A549 (cell line): ENCODE data around the gene PCNT. TPM values are rescaled to one million over a fixed set of nuclear protein-coding genes. Genes with fewer than 3 reads are reported as not detected.
A peak's percentile ranks its signal among the peaks of the same experiment; 100 is the strongest.

Source experiments
- ATAC-seq, 2 experiments: fragments of 200-7000 bp in 1 of 2; fragments of >200 bp in 1 of 2; cut with Nextera tagmentation in 1 of 2; cut with Tn5 transposase in 1 of 2; 3 replicates each; pipeline versions ENCODE4 v1.8.0 to v1.9.1; 2018 to 2020; ENCODE audit warnings: mild to moderate bottlenecking in 1 of 2, moderate library complexity in 1 of 2
- CTCF ChIA-PET: fragments of 300-600 bp; sonication (Branson Sonifier 250); formaldehyde crosslinking; extraction: SDS; loops from one replicate; lab custom pipeline; 2021; ENCODE audit warnings: antibody characterized with exemption, inconsistent platforms; lab: Yijun Ruan, JAX
- POLR2A ChIA-PET: fragments of 350-600 bp; formaldehyde crosslinking; extraction: SDS; loops from one replicate; lab custom pipeline; 2021; ENCODE audit warnings: antibody characterized with exemption, inconsistent platforms; lab: Yijun Ruan, JAX
- DNase-seq, 2 experiments: peaks; one replicate each; pipeline versions ENCODE4 v3.0.0 to v3.0.0-alpha.2; 2011 to 2016; ENCODE audit warnings: low read depth in 1 of 2, low spot score in 1 of 2
- FAIRE-seq: peaks from 2 replicates; lab custom pipeline; 2011; peaks lifted over from hg19 to GRCh38; lab: Jason Lieb, UNC
- H3K27ac ChIP-seq, 2 experiments: fragments of >200 bp; sonication (Bioruptor Twin); formaldehyde crosslinking; 3 replicates each; pipeline ENCODE4 v1.5.1; 2016 to 2017
- H3K4me1 ChIP-seq: fragments of >200 bp; sonication (Bioruptor Twin); formaldehyde crosslinking; 3 replicates; pipeline ENCODE4 v1.6.1; 2016
- H3K4me2 ChIP-seq: fragments of >200 bp; sonication (Bioruptor Twin); formaldehyde crosslinking; 3 replicates; pipeline ENCODE4 v1.6.1; 2016
- H3K4me3 ChIP-seq: fragments of >200 bp; sonication (Bioruptor Twin); formaldehyde crosslinking; 3 replicates; pipeline ENCODE4 v1.5.1; 2016
- H3K9me3 ChIP-seq: fragments of >200 bp; sonication (Bioruptor Twin); formaldehyde crosslinking; 3 replicates; pipeline ENCODE4 v1.6.1; 2016
- BCL3 ChIP-seq: fragments of >200 bp; sonication (Bioruptor Twin); formaldehyde crosslinking; IDR thresholded peaks from 3 replicates; pipeline ENCODE4 v1.6.1; 2016
- CEBPB ChIP-seq, 2 experiments: fragments of >200 bp in 1 of 2; sonication (Bioruptor Twin) in 1 of 2; formaldehyde crosslinking in 1 of 2; IDR thresholded peaks; 2 replicates each; pipeline ENCODE4 v1.6.1; 2012 to 2016
- EHF ChIP-seq: fragments of 250-450 bp; sonication (Bioruptor Pico); IDR thresholded peaks from 2 replicates; pipeline ENCODE4 v1.5.0; 2020; ENCODE audit warnings: mild to moderate bottlenecking
- EHMT2 ChIP-seq: fragments of 200-600 bp; sonication (generic); IDR thresholded peaks from 2 replicates; pipeline ENCODE4 v1.6.1; 2016; ENCODE audit warnings: antibody characterized with exemption, low read depth, mild to moderate bottlenecking, moderate library complexity
- EP300 ChIP-seq, 2 experiments: fragments of >200 bp; sonication (Bioruptor Twin); formaldehyde crosslinking; IDR thresholded peaks; 2 replicates in 1 of 2; 3 replicates in 1 of 2; pipeline ENCODE4 v1.6.1; 2016 to 2017
- FOSB ChIP-seq: fragments of 250-450 bp; sonication (Bioruptor Pico); IDR thresholded peaks from 2 replicates; pipeline ENCODE4 v1.5.0; 2020; ENCODE audit warnings: mild to moderate bottlenecking, moderate library complexity
- HDAC2 ChIP-seq: fragments of 200-600 bp; sonication (generic); IDR thresholded peaks from 2 replicates; pipeline ENCODE4 v1.6.1; 2016
- HES2 ChIP-seq: fragments of >200 bp; sonication (Bioruptor Twin); formaldehyde crosslinking; IDR thresholded peaks from 2 replicates; pipeline ENCODE4 v1.6.1; 2016
- HEYL ChIP-seq: fragments of 250-450 bp; sonication (Bioruptor Pico); IDR thresholded peaks from 2 replicates; pipeline ENCODE4 v1.8.0; 2021; ENCODE audit warnings: mild to moderate bottlenecking, moderate library complexity
- HMGXB4 ChIP-seq: fragments of 250-450 bp; sonication (Bioruptor Pico); IDR thresholded peaks from 2 replicates; pipeline ENCODE4 v1.5.0; 2021; ENCODE audit warnings: mild to moderate bottlenecking, moderate library complexity, borderline replicate concordance
- HOXB13 ChIP-seq: fragments of 250-450 bp; sonication (Bioruptor Pico); IDR thresholded peaks from 2 replicates; pipeline ENCODE4 v1.5.0; 2020; ENCODE audit warnings: low read depth, mild to moderate bottlenecking, moderate library complexity
- KDM5A ChIP-seq: fragments of 200-600 bp; sonication (generic); IDR thresholded peaks from 2 replicates; pipeline ENCODE4 v1.6.1; 2016; ENCODE audit warnings: antibody characterized with exemption, mild to moderate bottlenecking
- MAFK ChIP-seq: fragments of 450-650 bp; IDR thresholded peaks from 2 replicates; pipeline ENCODE4 v1.6.1; 2014; ENCODE audit not compliant: partially characterized antibody
- NPAS2 ChIP-seq: fragments of 250-450 bp; sonication (Bioruptor Pico); IDR thresholded peaks from 2 replicates; pipeline ENCODE4 v1.8.0; 2022; ENCODE audit warnings: mild to moderate bottlenecking, moderate library complexity, borderline replicate concordance
- PBX3 ChIP-seq: IDR thresholded peaks from 2 replicates; pipeline ENCODE4 v1.6.1; 2012
- PHF8 ChIP-seq: fragments of 200-600 bp; sonication (generic); IDR thresholded peaks from 2 replicates; pipeline ENCODE4 v1.6.1; 2016; ENCODE audit warnings: low read depth, mild to moderate bottlenecking, antibody characterized with exemption, moderate library complexity, borderline replicate concordance
- POLR2A ChIP-seq: IDR thresholded peaks from 2 replicates; pipeline ENCODE4 v1.6.1; 2012; ENCODE audit warnings: mild to moderate bottlenecking, low read length
- RAD21 ChIP-seq, 2 experiments: fragments of >200 bp in 1 of 2; sonication (Bioruptor Twin) in 1 of 2; formaldehyde crosslinking in 1 of 2; IDR thresholded peaks in 1 of 2; conservative IDR thresholded peaks in 1 of 2; 2 replicates in 1 of 2; 3 replicates in 1 of 2; pipeline ENCODE4 v1.6.1; 2012 to 2018; ENCODE audit warnings: inconsistent platforms in 1 of 2
- RARB ChIP-seq: fragments of 250-450 bp; sonication (Bioruptor Pico); IDR thresholded peaks from 2 replicates; pipeline ENCODE4 v1.8.0; 2021; ENCODE audit warnings: mild to moderate bottlenecking, moderate library complexity
- RCOR1 ChIP-seq: fragments of 150-350 bp; IDR thresholded peaks from 2 replicates; pipeline ENCODE4 v1.6.1; 2014; ENCODE audit warnings: antibody characterized with exemption, low read length, low read depth
- REST ChIP-seq: fragments of 200-600 bp; sonication (generic); IDR thresholded peaks from 2 replicates; pipeline ENCODE4 v1.6.1; 2016; ENCODE audit warnings: antibody characterized with exemption, mild to moderate bottlenecking, moderate library complexity
- USF2 ChIP-seq: fragments of 450-650 bp; IDR thresholded peaks from 2 replicates; pipeline ENCODE4 v1.6.1; 2014; ENCODE audit warnings: antibody characterized with exemption
- ZFP36 ChIP-seq: fragments of 450-650 bp; IDR thresholded peaks from 2 replicates; pipeline ENCODE4 v1.6.1; 2014; ENCODE audit warnings: borderline replicate concordance; ENCODE audit not compliant: partially characterized antibody
- ZSCAN20 ChIP-seq: fragments of 250-450 bp; sonication (Bioruptor Pico); IDR thresholded peaks from 2 replicates; pipeline ENCODE4 v1.8.0; 2022; ENCODE audit warnings: mild to moderate bottlenecking, moderate library complexity
- WGBS: methylation state at CpG from one replicate; pipeline ENCODE4 v1.1.6; 2017; ENCODE audit errors: missing lambda C conversion rate; 5-methylcytosine and 5-hydroxymethylcytosine counted together
- polyA plus RNA-seq, 4 experiments: library from polyadenylated mRNA; depleted of rRNA in 3 of 4; stranded (reverse); fragments of >200 nt; fragmentation: RNase III in 1 of 4; extraction: RNeasy Plus Mini Kit Qiagen cat#74134 plus additional on column Dnase treatment in 1 of 4; gene quantifications; 2 replicates in 3 of 4; 3 replicates in 1 of 4; pipeline ENCODE4 v1.2.3, GENCODE V29; 2011 to 2017

Gene PCNT
- polyA plus RNA-seq, 2 of the 4 experiments (the other 2 are of a cell fraction), result 11.1 to 14.6 TPM

- TF ChIP-seq REST (no peak), HDAC2 (no peak; the same call in 1 of the 2 replicates), PHF8 (peak; percentile 37; the same call in 1 of the 2 replicates), RCOR1 (no peak), HEYL (CRISPR knock-in tag) (no peak), FOSB (CRISPR knock-in tag) (no peak), RARB (CRISPR knock-in tag) (no peak), EHF (CRISPR knock-in tag) (no peak), HMGXB4 (no peak), ZFP36 (no peak), MAFK (no peak), HES2 (no peak), KDM5A (peak; percentile 55; the same call in 1 of the 2 replicates), NPAS2 (CRISPR knock-in tag) (no peak), EHMT2 (no peak), EP300 (IDR thresholded peaks at IDR 0.05) (no peak), BCL3 (no peak), RAD21 (conservative IDR thresholded peaks at IDR 0.05 in 1 of 2, IDR thresholded peaks at IDR 0.05 in 1 of 2) (no peak), USF2 (no peak), CEBPB (IDR thresholded peaks at IDR 0.05) (no peak)
Measured at GRCh38 chr21:46458315-46459023, 134.5 kb downstream of the PCNT start, which contains the start of gene DIP2A (continued).

- Histone ChIP-seq H3K9me3 (no peaks in the 10 kb centered on the region), H3K4me1 (peaks cover 12% of the 10 kb centered on the region), H3K4me2 (peak overlapping the region; percentile 96), H3K27ac (peak overlapping the region; percentile 88 to 97)
- DNase-seq (no peak), FAIRE-seq (no peak)
- CTCF ChIA-PET, result no interaction called here
- POLR2A ChIA-PET, result interaction anchor here (0.6 to 1.4 kb wide), 2 partner anchors 177 to 195 kb away, joined by 3 to 4 read pairs; partner anchors contain the start of gene PRMT2
- WGBS, result no CpG with 5 or more reads among the region's 36 CpGs
- TF ChIP-seq PHF8 (peak; percentile 38; the same call in 1 of the 2 replicates), ZSCAN20 (CRISPR knock-in tag) (no peak), MAFK (no peak), PBX3 (no peak), HOXB13 (CRISPR knock-in tag) (no peak), POLR2A (0 out of 2 replicates have a peak, but pooled peaks have one; percentile 65)
- TF ChIP-seq, all 56 proteins: peak for 2
- H3K4me3 ChIP-seq, result peak overlapping the region; percentile 71
- ATAC-seq, result peak; percentile 55 to 72; a peak in 5 of 6 replicates
Measured at GRCh38 chr21:46459024-46459355, 135.0 kb downstream of the PCNT start.
